GM23248 (cell line): ENCODE measurements around the gene KLF1. TPM values are rescaled to one million over a fixed set of nuclear protein-coding genes. Genes with fewer than 3 reads are reported as not detected.
A peak's percentile ranks its signal among the peaks of the same experiment; 100 is the strongest.

Experiments
- DNase-seq: peaks from one replicate; pipeline ENCODE4 v3.0.0-alpha.2; 2015
- H2AFZ ChIP-seq: fragments of 200-600 bp; sonication (generic); 2 replicates; pipeline ENCODE4 v1.6.1; 2016; ENCODE audit warnings: antibody characterized with exemption
- H3F3A ChIP-seq: fragments of 200-600 bp; sonication (generic); 2 replicates; pipeline ENCODE4 v1.6.1; 2016; ENCODE audit warnings: mild to moderate bottlenecking, antibody characterized with exemption, mixed run types; ENCODE audit not compliant: insufficient read depth
- H3K27ac ChIP-seq: fragments of 200-600 bp; sonication (generic); 2 replicates; pipeline ENCODE4 v1.5.1; 2016; ENCODE audit warnings: mild to moderate bottlenecking
- H3K27me3 ChIP-seq: fragments of 200-600 bp; sonication (generic); replicated peaks from 2 replicates; pipeline ENCODE4 v1.6.1; 2016; ENCODE audit warnings: mild to moderate bottlenecking; ENCODE audit not compliant: insufficient read depth
- H3K36me3 ChIP-seq: fragments of 200-600 bp; sonication (generic); 2 replicates; pipeline ENCODE4 v1.6.1; 2016; ENCODE audit warnings: low read depth, mild to moderate bottlenecking
- H3K4me1 ChIP-seq: fragments of 200-600 bp; sonication (generic); 2 replicates; pipeline ENCODE4 v1.6.1; 2016; ENCODE audit warnings: mild to moderate bottlenecking; ENCODE audit not compliant: insufficient read depth
- H3K4me2 ChIP-seq: fragments of 200-600 bp; sonication (generic); one replicate; pipeline ENCODE4 v1.6.1; 2016; ENCODE audit warnings: mild to moderate bottlenecking; ENCODE audit not compliant: unreplicated experiment
- H3K4me3 ChIP-seq: fragments of 200-600 bp; sonication (generic); 2 replicates; pipeline ENCODE4 v1.5.1; 2016; ENCODE audit warnings: mild to moderate bottlenecking
- H3K79me2 ChIP-seq: fragments of 200-600 bp; sonication (generic); 2 replicates; pipeline ENCODE4 v1.6.1; 2016; ENCODE audit warnings: mild to moderate bottlenecking; ENCODE audit not compliant: insufficient read depth
- H3K9ac ChIP-seq: fragments of 200-600 bp; sonication (generic); 2 replicates; pipeline ENCODE4 v1.6.1; 2016; ENCODE audit warnings: mild to moderate bottlenecking
- H3K9me2 ChIP-seq: fragments of 200-600 bp; sonication (generic); 2 replicates; pipeline ENCODE4 v1.6.1; 2016; ENCODE audit warnings: mixed run types, mild to moderate bottlenecking, moderate library complexity; ENCODE audit not compliant: insufficient read depth
- H3K9me3 ChIP-seq: fragments of 200-600 bp; sonication (generic); one replicate; pipeline ENCODE4 v1.6.1; 2017; ENCODE audit warnings: low read depth
- H4K20me1 ChIP-seq: fragments of 200-600 bp; sonication (generic); 2 replicates; pipeline ENCODE4 v1.6.0; 2016; ENCODE audit not compliant: insufficient read depth
- EZH2 ChIP-seq: fragments of 200-600 bp; sonication (generic); IDR thresholded peaks from 2 replicates; pipeline ENCODE4 v1.6.1; 2018; ENCODE audit warnings: antibody characterized with exemption, mild to moderate bottlenecking; ENCODE audit not compliant: insufficient read depth, poor library complexity, severe bottlenecking
- EZH2phosphoT487 ChIP-seq: fragments of 200-600 bp; sonication (generic); IDR thresholded peaks from 2 replicates; pipeline ENCODE4 v1.6.1; 2018; ENCODE audit warnings: antibody characterized with exemption, moderate library complexity, mild to moderate bottlenecking, low read depth; ENCODE audit not compliant: insufficient read depth
- WGBS, 2 experiments: methylation state at CpG; one replicate each; pipeline ENCODE4 v1.1.6; 2015 to 2017; ENCODE audit warnings: low lambda C conversion rate in 2 of 2, low coverage in 1 of 2; ENCODE audit errors: missing lambda C conversion rate in 2 of 2; 5-methylcytosine and 5-hydroxymethylcytosine counted together
- in situ Hi-C: fragments of 300-500 bp; cut with MboI; formaldehyde crosslinking; loops from 2 replicates; pipeline ENCODE4 v1.15.0; 2020
- polyA plus RNA-seq: library from polyadenylated mRNA; unstranded; fragments of >200 nt; fragmentation: Nextera tagmentation; extraction: Ambion mirVana; gene quantifications from 2 replicates; pipeline ENCODE4 v1.2.1, GENCODE V29; 2016
- total RNA-seq: library from RNA; depleted of rRNA; stranded (reverse); fragments of >200 nt; shearing (Covaris generic); gene quantifications from 2 replicates; pipeline ENCODE4 v1.2.3, GENCODE V29; 2014

Gene KLF1
- total and polyA plus RNA-seq, 2 experiments from 2014 or later: 0.11 TPM; not detected in 1

- H4K20me1 ChIP-seq: no peaks in the 10 kb centered on the region
- no peak for TF ChIP-seq EZH2
- no peak for TF ChIP-seq EZH2phosphoT487
- peaks cover 20% of the 10 kb centered on the region for H3K27me3 ChIP-seq
- H3K27ac ChIP-seq: no peak overlapping the region
- no peak overlapping the region for H3K4me3 ChIP-seq
- H3K79me2 ChIP-seq: no peaks in the 10 kb centered on the region
- in situ Hi-C loops: no loop called here
- no peak overlapping the region for H3K9ac ChIP-seq
- no peaks in the 10 kb centered on the region for H3K9me3 ChIP-seq
- H2AFZ ChIP-seq: no peak overlapping the region
- no peaks in the 10 kb centered on the region for H3K9me2 ChIP-seq
- H3K4me1 ChIP-seq: no peaks in the 10 kb centered on the region; the same call in 1 of the 2 replicates
- no peaks in the 10 kb centered on the region for H3K36me3 ChIP-seq
- DNase-seq: no peak
- WGBS, 2 experiments: 46 to 67% methylated on average over 3 of the region's 3 CpGs
- H3F3A ChIP-seq: 0 out of 2 replicates have a peak, but pooled peaks cover 4% of the 10 kb centered on the region
- H3K4me2 ChIP-seq: no peak overlapping the region
Observed at GRCh38 chr19:12843999-12844732, 42.8 kb downstream of the KLF1 start.

GRCh38 chr19:12843328-12843727 lies 43.7 kb downstream of the KLF1 start:
- H3K4me1 ChIP-seq: no peaks in the 10 kb centered on the region; the same call in 1 of the 2 replicates
- in situ Hi-C loops: no loop called here
- WGBS, 2 experiments: 56 to 69% methylated on average over 11 of the region's 11 CpGs

GRCh38 chr19:12842511-12842910 lies 44.5 kb downstream of the KLF1 start:
- Histone ChIP-seq H3K27ac (no peak overlapping the region), H3K9ac (no peak overlapping the region), H2AFZ (no peak overlapping the region), H3K9me3 (no peaks in the 10 kb centered on the region), H3K4me2 (no peak overlapping the region), H3K79me2 (no peaks in the 10 kb centered on the region), H3F3A (0 out of 2 replicates have a peak, but pooled peaks cover 4% of the 10 kb centered on the region), H3K4me1 (no peaks in the 10 kb centered on the region; the same call in 1 of the 2 replicates), H3K27me3 (peaks cover 34% of the 10 kb centered on the region), H4K20me1 (no peaks in the 10 kb centered on the region), H3K9me2 (no peaks in the 10 kb centered on the region), H3K4me3 (no peak overlapping the region), H3K36me3 (no peaks in the 10 kb centered on the region)
- WGBS, 2 experiments: 85 to 91% methylated on average over 17 to 18 of the region's 18 CpGs
- DNase-seq: no peak
- in situ Hi-C loops: no loop called here
- TF ChIP-seq EZH2 (no peak), EZH2phosphoT487 (no peak)

More at GRCh38 chr19:12843328-12843727, 43.7 kb downstream of the KLF1 start:
- no peaks in the 10 kb centered on the region for H3K9me3 ChIP-seq
- no peak overlapping the region for H3K9ac ChIP-seq
- no peaks in the 10 kb centered on the region for H3K79me2 ChIP-seq
- 0 out of 2 replicates have a peak, but pooled peaks cover 4% of the 10 kb centered on the region for H3F3A ChIP-seq
- H3K27ac ChIP-seq: no peak overlapping the region
- H3K4me2 ChIP-seq: no peak overlapping the region
- DNase-seq: no peak
- no peak overlapping the region for H2AFZ ChIP-seq
- no peak overlapping the region for H3K4me3 ChIP-seq
- no peak for TF ChIP-seq EZH2
- no peak for TF ChIP-seq EZH2phosphoT487
- H3K27me3 ChIP-seq: peaks cover 28% of the 10 kb centered on the region
- H3K9me2 ChIP-seq: no peaks in the 10 kb centered on the region
- no peaks in the 10 kb centered on the region for H3K36me3 ChIP-seq
- no peaks in the 10 kb centered on the region for H4K20me1 ChIP-seq

GRCh38 chr19:12841094-12841493 lies 45.9 kb downstream of the KLF1 start:
- Histone ChIP-seq H2AFZ (peak overlapping the region; percentile 75), H3K79me2 (no peaks in the 10 kb centered on the region), H3K27me3 (peaks cover 44% of the 10 kb centered on the region), H3F3A (0 out of 2 replicates have a peak, but pooled peaks cover 12% of the 10 kb centered on the region), H3K9ac (no peak overlapping the region), H3K36me3 (no peaks in the 10 kb centered on the region), H3K4me2 (peak overlapping the region; percentile 62), H3K9me2 (no peaks in the 10 kb centered on the region), H3K9me3 (no peaks in the 10 kb centered on the region), H3K4me3 (peak overlapping the region; percentile 55), H3K4me1 (no peaks in the 10 kb centered on the region; the same call in 1 of the 2 replicates), H4K20me1 (no peaks in the 10 kb centered on the region), H3K27ac (no peak overlapping the region)
- 9 to 11% methylated on average over 29 of the region's 29 CpGs for whole genome bisulfite sequencing, 2 experiments
- DNase-seq: peak; percentile 45
- in situ Hi-C loops: no loop called here
- no peak for TF ChIP-seq EZH2
- TF ChIP-seq EZH2phosphoT487: no peak
